Fibroblast of skin of left quadriceps (primary cell): ENCODE measurements around the gene GAS2L3.
"Not testable (repeated sequence)": the region's sequence is repeated elsewhere in the genome, so short reads cannot be mapped to it uniquely, and the experiment has no call there.

Experiments used
- DNase-seq, 2 experiments: peaks; one replicate each; pipeline ENCODE4 v3.0.0-alpha.2; 2013; ENCODE audit warnings: low read depth in 2 of 2

The GAS2L3 gene

GRCh38 chr12:100574187-100575074 lies 947 bp downstream of the GAS2L3 start:
- no peak for DNase-seq

GRCh38 chr12:100576331-100577036 lies 3.0 kb downstream of the GAS2L3 start:
- peak; percentile 46 to 53 for DNase-seq

GRCh38 chr12:100578923-100579322 lies 5.4 kb downstream of the GAS2L3 start:
- DNase-seq, result no peak

GRCh38 chr12:100579844-100580243 lies 6.4 kb downstream of the GAS2L3 start:
- DNase-seq, result no peak

GRCh38 chr12:100584256-100584655 lies 10.8 kb downstream of the GAS2L3 start:
- no peak for DNase-seq

- no peak for DNase-seq
Measured at GRCh38 chr12:100591979-100592378, 18.5 kb downstream of the GAS2L3 start.

GRCh38 chr12:100593490-100593889 lies 20.0 kb downstream of the GAS2L3 start:
- DNase-seq, result peak in 1 of 2 experiments; percentile 3

- no peak for DNase-seq
Measured at GRCh38 chr12:100601626-100602025, 28.1 kb downstream of the GAS2L3 start.

GRCh38 chr12:100602997-100603396 lies 29.5 kb downstream of the GAS2L3 start:
- DNase-seq, result not testable (repeated sequence)

GRCh38 chr12:100608776-100609175 lies 35.3 kb downstream of the GAS2L3 start:
- no peak for DNase-seq

- DNase-seq, result no peak
Measured at GRCh38 chr12:100610666-100611430, 37.4 kb downstream of the GAS2L3 start.

- no peak for DNase-seq
Measured at GRCh38 chr12:100612606-100613005, 39.1 kb downstream of the GAS2L3 start.

- no peak for DNase-seq
Measured at GRCh38 chr12:100624571-100624970, 51.1 kb downstream of the GAS2L3 start.

- DNase-seq, result no peak
Measured at GRCh38 chr12:100632445-100632892, 59.0 kb downstream of the GAS2L3 start.

GRCh38 chr12:100633082-100633785 lies 59.8 kb downstream of the GAS2L3 start:
- DNase-seq, result not testable (repeated sequence)

GRCh38 chr12:100643246-100643645 lies 69.8 kb downstream of the GAS2L3 start:
- DNase-seq, result no peak

- DNase-seq, result no peak
Measured at GRCh38 chr12:100646896-100647295, 73.4 kb downstream of the GAS2L3 start.

GRCh38 chr12:100651108-100651507 lies 77.6 kb downstream of the GAS2L3 start:
- DNase-seq, result no peak

- no peak for DNase-seq
Measured at GRCh38 chr12:100651694-100652093, 78.2 kb downstream of the GAS2L3 start.

GRCh38 chr12:100652488-100652887 lies 79.0 kb downstream of the GAS2L3 start:
- DNase-seq, result no peak

- DNase-seq, result no peak
Measured at GRCh38 chr12:100656141-100656540, 82.7 kb downstream of the GAS2L3 start.
